GM23248 (cell line): ENCODE measurements around the gene TMEM164.

ENCODE experiments used
- EZH2 ChIP-seq: fragments of 200-600 bp; sonication (generic); IDR thresholded peaks from 2 replicates; pipeline ENCODE4 v1.6.1; 2018; ENCODE audit warnings: antibody characterized with exemption, mild to moderate bottlenecking; ENCODE audit not compliant: insufficient read depth, poor library complexity, severe bottlenecking
- EZH2phosphoT487 ChIP-seq: fragments of 200-600 bp; sonication (generic); IDR thresholded peaks from 2 replicates; pipeline ENCODE4 v1.6.1; 2018; ENCODE audit warnings: antibody characterized with exemption, moderate library complexity, mild to moderate bottlenecking, low read depth; ENCODE audit not compliant: insufficient read depth

GRCh38 chrX:110215411-110215810 is 212.5 kb downstream of the TMEM164 start:
- TF ChIP-seq EZH2phosphoT487, result no peak
- TF ChIP-seq EZH2, result no peak
